OCI-LY3 (cell line): ENCODE measurements around the gene SLAMF6.

Experiments used
- H2AFZ ChIP-seq: fragments of 200-600, 300-600 bp; shearing (Covaris generic); 2 replicates; pipeline ENCODE4 v1.6.0; 2014; ENCODE audit warnings: antibody characterized with exemption, low read depth, low read length
- H3K27ac ChIP-seq: fragments of 200-600, 300-600 bp; sonication (generic); 2 replicates; pipeline ENCODE4 v1.5.1; 2014; ENCODE audit warnings: mild to moderate bottlenecking, low read length, moderate library complexity, mixed read lengths
- H3K27me3 ChIP-seq: fragments of 200-600, 300-600 bp; sonication (generic); 2 replicates; pipeline ENCODE4 v1.6.1; 2014; ENCODE audit warnings: low read depth, low read length, mixed read lengths
- H3K36me3 ChIP-seq: fragments of 200-600, 300-600 bp; sonication (generic); replicated peaks from 2 replicates; pipeline ENCODE3; 2014; ENCODE audit warnings: low read depth, low read length, mixed read lengths
- H3K4me1 ChIP-seq: fragments of 300-600, 200-600 bp; sonication (generic); 2 replicates; pipeline ENCODE4 v1.6.1; 2014; ENCODE audit warnings: low read length, mixed read lengths
- H3K4me2 ChIP-seq: fragments of 200-600, 300-600 bp; sonication (generic); 2 replicates; pipeline ENCODE4 v1.6.1; 2014; ENCODE audit warnings: low read length, mixed read lengths
- H3K4me3 ChIP-seq: fragments of 300-600, 200-600 bp; sonication (generic); 2 replicates; pipeline ENCODE4 v1.5.1; 2014; ENCODE audit warnings: antibody characterized with exemption, mild to moderate bottlenecking, low read length, moderate library complexity
- H3K79me2 ChIP-seq: fragments of 300-600, 200-600 bp; shearing (Covaris generic); 2 replicates; pipeline ENCODE4 v1.6.1; 2014; ENCODE audit warnings: mild to moderate bottlenecking, low read length, mixed read lengths
- H3K9ac ChIP-seq: fragments of 300-600, 200-600 bp; shearing (Covaris generic); 2 replicates; pipeline ENCODE4 v1.6.0; 2014; ENCODE audit warnings: mild to moderate bottlenecking, low read length, moderate library complexity
- H3K9me3 ChIP-seq: fragments of 200-600, 300-600 bp; shearing (Covaris generic); 2 replicates; pipeline ENCODE4 v1.6.1; 2014; ENCODE audit warnings: low read length, mixed read lengths; ENCODE audit not compliant: insufficient read depth
- H4K20me1 ChIP-seq: fragments of 200-600, 300-600 bp; sonication (generic); 2 replicates; pipeline ENCODE4 v1.6.1; 2016; ENCODE audit warnings: low read length, mixed read lengths; ENCODE audit not compliant: insufficient read depth
- CTCF ChIP-seq: fragments of 200-600, 300-600 bp; sonication (generic); IDR thresholded peaks from 2 replicates; pipeline ENCODE4 v1.5.1; 2014; ENCODE audit warnings: antibody characterized with exemption, low read length, low read depth
- EZH2phosphoT487 ChIP-seq: fragments of 200-600 bp; shearing (Covaris generic); IDR thresholded peaks from 2 replicates; pipeline ENCODE4 v1.6.1; 2018; ENCODE audit warnings: antibody characterized with exemption, mixed run types, low read depth

Gene SLAMF6

GRCh38 chr1:160494620-160495019, 28.4 kb downstream of the SLAMF6 start:
- Histone ChIP-seq H3K9me3 (0 out of 2 replicates have a peak, but pooled peaks cover 5% of the 10 kb centered on the region), H2AFZ (no peak overlapping the region), H3K27me3 (no peaks in the 10 kb centered on the region), H3K79me2 (no peaks in the 10 kb centered on the region), H3K36me3 (no peaks in the 10 kb centered on the region), H4K20me1 (no peaks in the 10 kb centered on the region), H3K27ac (no peak overlapping the region), H3K4me3 (no peak overlapping the region), H3K9ac (no peak overlapping the region), H3K4me1 (no peaks in the 10 kb centered on the region), H3K4me2 (no peak overlapping the region)
- TF ChIP-seq EZH2phosphoT487 (no peak), CTCF (peak; percentile 35; the same call in 1 of the 2 replicates)

GRCh38 chr1:160492617-160493016, 30.4 kb downstream of the SLAMF6 start:
- H3K4me3 ChIP-seq = no peak overlapping the region
- H2AFZ ChIP-seq = no peak overlapping the region
- H3K79me2 ChIP-seq = no peaks in the 10 kb centered on the region
- H3K9me3 ChIP-seq = peaks cover 5% of the 10 kb centered on the region; the same call in 1 of the 2 replicates
- H3K27me3 ChIP-seq = no peaks in the 10 kb centered on the region
- H3K4me2 ChIP-seq = no peak overlapping the region
- H3K9ac ChIP-seq = no peak overlapping the region
- H3K36me3 ChIP-seq = no peaks in the 10 kb centered on the region
- no peak overlapping the region for H3K27ac ChIP-seq
- TF ChIP-seq EZH2phosphoT487 (no peak), CTCF (no peak)
- no peaks in the 10 kb centered on the region for H4K20me1 ChIP-seq
- peaks cover 9% of the 10 kb centered on the region for H3K4me1 ChIP-seq

GRCh38 chr1:160491981-160492380, 31.1 kb downstream of the SLAMF6 start:
- no peak overlapping the region for H3K9ac ChIP-seq
- H2AFZ ChIP-seq = no peak overlapping the region
- TF ChIP-seq CTCF (no peak), EZH2phosphoT487 (no peak)
- H3K4me3 ChIP-seq = no peak overlapping the region
- no peak overlapping the region for H3K27ac ChIP-seq
- H3K27me3 ChIP-seq = no peaks in the 10 kb centered on the region
- H3K79me2 ChIP-seq = no peaks in the 10 kb centered on the region
- peaks cover 5% of the 10 kb centered on the region; the same call in 1 of the 2 replicates for H3K9me3 ChIP-seq
- H3K36me3 ChIP-seq = no peaks in the 10 kb centered on the region
- H3K4me2 ChIP-seq = no peak overlapping the region
- H4K20me1 ChIP-seq = no peaks in the 10 kb centered on the region
- peaks cover 9% of the 10 kb centered on the region for H3K4me1 ChIP-seq

- peaks cover 9% of the 10 kb centered on the region for H3K4me1 ChIP-seq
- H3K27ac ChIP-seq = no peak overlapping the region
- no peaks in the 10 kb centered on the region for H3K36me3 ChIP-seq
- H4K20me1 ChIP-seq = no peaks in the 10 kb centered on the region
- H3K4me3 ChIP-seq = no peak overlapping the region
- no peak overlapping the region for H3K4me2 ChIP-seq
- H3K9ac ChIP-seq = no peak overlapping the region
- H2AFZ ChIP-seq = no peak overlapping the region
- peaks cover 5% of the 10 kb centered on the region; the same call in 1 of the 2 replicates for H3K9me3 ChIP-seq
- no peaks in the 10 kb centered on the region for H3K79me2 ChIP-seq
- no peak for TF ChIP-seq EZH2phosphoT487
- TF ChIP-seq CTCF = no peak
- no peaks in the 10 kb centered on the region for H3K27me3 ChIP-seq
Measured at GRCh38 chr1:160491017-160491416, 32.0 kb downstream of the SLAMF6 start.
